K562 (cell line): Measurements from ENCODE around the gene RNPEPL1. TPM values are rescaled to one million over a fixed set of nuclear protein-coding genes. Genes with fewer than 3 reads are reported as not detected.
A peak's percentile ranks its signal among the peaks of the same experiment; 100 is the strongest.

Experiments used
- ARID1B ChIP-seq: fragments of 450-650 bp; IDR thresholded peaks from 2 replicates; pipeline ENCODE4 v1.6.1; 2016; ENCODE audit warnings: antibody characterized with exemption, mild to moderate bottlenecking, inconsistent platforms
- ASH1L ChIP-seq: fragments of 450-650 bp; IDR thresholded peaks from 2 replicates; pipeline ENCODE4 v1.6.1; 2018; ENCODE audit warnings: borderline replicate concordance, mild to moderate bottlenecking, low read depth; ENCODE audit not compliant: partially characterized antibody
- ATF7 ChIP-seq: fragments of 450-650 bp; IDR thresholded peaks from 2 replicates; pipeline ENCODE4 v1.7.1; 2014; ENCODE audit warnings: mild to moderate bottlenecking, moderate library complexity
- BRD9 ChIP-seq: fragments of 450-650 bp; IDR thresholded peaks from 2 replicates; pipeline ENCODE4 v1.6.1; 2018; ENCODE audit warnings: low read depth; ENCODE audit not compliant: partially characterized antibody
- CAMTA2 ChIP-seq: fragments of 250-450 bp; sonication (Bioruptor Pico); conservative IDR thresholded peaks from 2 replicates; pipeline ENCODE4 v1.5.1; 2022
- EGR1 ChIP-seq: fragments of 450-650 bp; conservative IDR thresholded peaks from 2 replicates; pipeline ENCODE4 v1.6.1; 2017; ENCODE audit warnings: mild to moderate bottlenecking
- GTF2A2 ChIP-seq: IDR thresholded peaks from 2 replicates; pipeline ENCODE4 v1.6.1; 2016; ENCODE audit warnings: mild to moderate bottlenecking, missing genetic modification characterization, missing compliant biosample characterization
- HNRNPLL ChIP-seq: fragments of 200-400 bp; formaldehyde crosslinking; IDR thresholded peaks from 2 replicates; pipeline ENCODE4 v1.6.1; 2017; ENCODE audit warnings: low read length, low read depth, mild to moderate bottlenecking; ENCODE audit not compliant: poor library complexity, severe bottlenecking
- LCOR ChIP-seq: sonication (generic); formaldehyde crosslinking; IDR thresholded peaks from 2 replicates; pipeline ENCODE4 v1.8.0; 2022; ENCODE audit warnings: mild to moderate bottlenecking, missing genetic modification reagents
- MED1 ChIP-seq: sonication (generic); formaldehyde crosslinking; IDR thresholded peaks from 2 replicates; pipeline ENCODE4 v1.8.1; 2023; ENCODE audit warnings: missing genetic modification reagents, borderline replicate concordance
- MTA2 ChIP-seq: fragments of 450-650 bp; IDR thresholded peaks from 2 replicates; pipeline ENCODE4 v1.6.1; 2016; ENCODE audit warnings: low read depth
- MTA3 ChIP-seq: fragments of 450-650 bp; formaldehyde crosslinking; IDR thresholded peaks from 2 replicates; pipeline ENCODE4 v1.6.1; 2017; ENCODE audit warnings: mild to moderate bottlenecking, borderline replicate concordance
- MXD1 ChIP-seq: fragments of 250-450 bp; sonication (Bioruptor Pico); IDR thresholded peaks from 2 replicates; pipeline ENCODE4 v1.8.0; 2021; ENCODE audit warnings: borderline replicate concordance, mild to moderate bottlenecking, moderate library complexity; ENCODE audit not compliant: poor library complexity, severe bottlenecking
- PTRF ChIP-seq: fragments of 450-650 bp; IDR thresholded peaks from 2 replicates; pipeline ENCODE4 v1.6.1; 2016; ENCODE audit warnings: mild to moderate bottlenecking, missing genetic modification characterization, missing compliant biosample characterization
- RBM22 ChIP-seq: fragments of 200-400 bp; formaldehyde crosslinking; IDR thresholded peaks from 2 replicates; pipeline ENCODE4 v1.6.1; 2018; ENCODE audit warnings: low read length, low read depth; ENCODE audit not compliant: poor library complexity, severe bottlenecking
- SRSF3 ChIP-seq: fragments of 200-400 bp; formaldehyde crosslinking; IDR thresholded peaks from 2 replicates; pipeline ENCODE4 v1.6.1; 2016; ENCODE audit warnings: mild to moderate bottlenecking, low read length, moderate library complexity; ENCODE audit not compliant: insufficient read depth
- TAF9B ChIP-seq: fragments of 450-650 bp; IDR thresholded peaks from 2 replicates; pipeline ENCODE4 v1.6.1; 2018; ENCODE audit warnings: mild to moderate bottlenecking; ENCODE audit not compliant: partially characterized antibody
- TEAD1 ChIP-seq, 2 experiments: fragments of 450-650 bp in 1 of 2; sonication (generic) in 1 of 2; formaldehyde crosslinking; IDR thresholded peaks; 2 replicates each; pipeline versions ENCODE4 v1.4.0 to v1.8.0; 2020 to 2022; ENCODE audit warnings: mild to moderate bottlenecking in 2 of 2, missing genetic modification reagents in 1 of 2
- TEAD4 ChIP-seq, 2 experiments: sonication (generic) in 1 of 2; formaldehyde crosslinking in 1 of 2; IDR thresholded peaks; 2 replicates each; pipeline versions ENCODE4 v1.6.1 to v1.8.0; 2012 to 2022; ENCODE audit warnings: borderline replicate concordance in 1 of 2, inconsistent platforms in 1 of 2, low read length in 1 of 2, mild to moderate bottlenecking in 1 of 2, missing genetic modification reagents in 1 of 2
- ZHX1 ChIP-seq: fragments of 150-350 bp; conservative IDR thresholded peaks from 2 replicates; pipeline ENCODE4 v1.6.1; 2014; ENCODE audit warnings: low read length
- ZKSCAN3 ChIP-seq: fragments of 250-450 bp; sonication (Bioruptor Pico); IDR thresholded peaks from 2 replicates; pipeline ENCODE4 v1.4.0; 2020
- ZSCAN32 ChIP-seq: fragments of 450-650 bp; formaldehyde crosslinking; IDR thresholded peaks from 2 replicates; pipeline ENCODE4 v1.4.0; 2020; ENCODE audit warnings: mild to moderate bottlenecking, moderate library complexity
- ZZZ3 ChIP-seq: fragments of 450-650 bp; IDR thresholded peaks from 2 replicates; pipeline ENCODE4 v1.6.1; 2016; ENCODE audit warnings: antibody characterized with exemption, mild to moderate bottlenecking, moderate library complexity
- polyA plus RNA-seq, 8 experiments: library from polyadenylated mRNA; depleted of rRNA in 4 of 8; stranded (reverse) in 5 of 8; unstranded in 3 of 8; fragments of >200 nt; fragmentation: Nextera tagmentation in 2 of 8; fragmentation: Illumina TruSeq in 1 of 8; extraction: Ambion mirVana in 2 of 8; extraction: Trizol in 1 of 8; gene quantifications; 2 replicates each; pipeline versions ENCODE4 v1.2.1 to v1.2.3, GENCODE V29; 2011 to 2014; ENCODE audit warnings: inconsistent platforms in 1 of 8, missing spikeins in 1 of 8
- total RNA-seq, 7 experiments: library from RNA; depleted of rRNA in 6 of 7; stranded (reverse); fragments of >200 nt in 6 of 7; fragmentation: Illumina TruSeq in 2 of 7; extraction: Trizol in 2 of 7; gene quantifications; 2 replicates each; pipeline versions ENCODE4 v1.2.1 to v1.2.3, GENCODE V29; 2011 to 2021; ENCODE audit warnings: low replicate concordance in 1 of 7

RNPEPL1 gene
- total and polyA plus RNA-seq, 9 of the 15 experiments (the other 6 are each of a cell fraction or from before 2014, with no cell fraction given): 0.07 to 38.7 (median 5.6) TPM

GRCh38 chr2:240604291-240604938, 36.1 kb downstream of the RNPEPL1 start (continued):
- TF ChIP-seq TEAD4 (IDR thresholded peaks at IDR 0.05; ENCODE audit: low read length): peak; percentile 9; the same call in 1 of the 2 replicates
- no peak for TF ChIP-seq TEAD4 (CRISPR knock-in tag; IDR thresholded peaks at IDR 0.05; ENCODE audit: borderline replicate concordance)
- TF ChIP-seq TEAD1 (CRISPR knock-in tag; IDR thresholded peaks at IDR 0.05): no peak
- no peak for TF ChIP-seq MTA3
- TF ChIP-seq ZZZ3: no peak
- peak; percentile 65 for TF ChIP-seq ATF7
- no peak for TF ChIP-seq ZKSCAN3 (CRISPR knock-in tag)
- no peak for TF ChIP-seq ZHX1
- TF ChIP-seq ZSCAN32: no peak
- no peak for TF ChIP-seq PTRF (tag)
- no peak for TF ChIP-seq LCOR (CRISPR knock-in tag)
- no peak for TF ChIP-seq RBM22
- TF ChIP-seq MXD1 (CRISPR knock-in tag): no peak
- no peak for TF ChIP-seq BRD9
- TF ChIP-seq HNRNPLL: no peak
- no peak for TF ChIP-seq ASH1L
- TF ChIP-seq SRSF3: no peak
- TF ChIP-seq GTF2A2: no peak
- no peak for TF ChIP-seq MED1 (CRISPR knock-in tag)
- no peak for TF ChIP-seq EGR1
- TF ChIP-seq MTA2: no peak
- no peak for TF ChIP-seq TAF9B
- peak; percentile 48 for TF ChIP-seq ARID1B
- TF ChIP-seq CAMTA2 (CRISPR knock-in tag): no peak
